GM23338 (cell line): ENCODE results near the gene GRIN2B. TPM values are rescaled to one million over a fixed set of nuclear protein-coding genes. Genes with fewer than 3 reads are reported as not detected.
A peak's percentile ranks its signal among the peaks of the same experiment; 100 is the strongest.

Source experiments
- ATAC-seq: fragments of 200-7000 bp; cut with Tn5 transposase; 3 replicates; pipeline ENCODE4 v1.9.1; 2020
- DNase-seq: peaks from one replicate; pipeline ENCODE4 v3.0.0-alpha.2; 2015; ENCODE audit warnings: low spot score
- H2AFZ ChIP-seq: fragments of 200-600 bp; sonication (generic); 2 replicates; pipeline ENCODE4 v1.8.0; 2016; ENCODE audit warnings: antibody characterized with exemption, mild to moderate bottlenecking, moderate library complexity
- H3F3A ChIP-seq: fragments of 200-600 bp; sonication (generic); replicated peaks from 2 replicates; pipeline ENCODE4 v1.8.0; 2017; ENCODE audit warnings: antibody characterized with exemption, mixed run types, low read depth
- H3K27ac ChIP-seq: fragments of 200-600 bp; sonication (generic); 2 replicates; pipeline ENCODE4 v1.6.1; 2016; ENCODE audit warnings: low read depth
- H3K27me3 ChIP-seq: fragments of 200-600 bp; sonication (generic); 2 replicates; pipeline ENCODE4 v1.8.0; 2016; ENCODE audit warnings: mild to moderate bottlenecking, mixed run types, moderate library complexity; ENCODE audit not compliant: insufficient read depth
- H3K36me3 ChIP-seq: fragments of 200-600 bp; sonication (generic); 2 replicates; pipeline ENCODE4 v1.8.0; 2016; ENCODE audit warnings: mild to moderate bottlenecking; ENCODE audit not compliant: insufficient read depth
- H3K4me1 ChIP-seq: fragments of 200-600 bp; sonication (generic); 2 replicates; pipeline ENCODE4 v1.8.0; 2016; ENCODE audit warnings: mild to moderate bottlenecking, moderate library complexity; ENCODE audit not compliant: insufficient read depth
- H3K4me2 ChIP-seq: fragments of 200-600 bp; sonication (generic); 2 replicates; pipeline ENCODE4 v1.7.1; 2017; ENCODE audit warnings: mixed run types
- H3K4me3 ChIP-seq: fragments of 200-600 bp; sonication (generic); 2 replicates; pipeline ENCODE4 v1.6.1; 2016; ENCODE audit warnings: mixed run types
- H3K79me2 ChIP-seq: fragments of 200-600 bp; sonication (generic); replicated peaks from 2 replicates; pipeline ENCODE4 v1.8.0; 2017; ENCODE audit warnings: mild to moderate bottlenecking; ENCODE audit not compliant: insufficient read depth
- H3K9me2 ChIP-seq: fragments of 200-600 bp; sonication (generic); 2 replicates; pipeline ENCODE4 v1.8.0; 2017; ENCODE audit not compliant: insufficient read depth
- H4K20me1 ChIP-seq: fragments of 200-600 bp; sonication (generic); replicated peaks from 2 replicates; pipeline ENCODE4 v1.8.0; 2017; ENCODE audit warnings: mild to moderate bottlenecking; ENCODE audit not compliant: insufficient read depth
- H3K27ac Mint-ChIP-seq: 2 replicates; pipeline ENCODE4 v1.8.0; 2020; ENCODE audit warnings: inconsistent platforms, mild to moderate bottlenecking, moderate library complexity, mixed read lengths
- H3K27me3 Mint-ChIP-seq: 3 replicates; pipeline ENCODE4 v1.8.0; 2022; ENCODE audit warnings: low read depth, mild to moderate bottlenecking, moderate library complexity, mixed read lengths, inconsistent platforms; ENCODE audit not compliant: insufficient read depth, poor library complexity
- H3K36me3 Mint-ChIP-seq: 3 replicates; pipeline ENCODE4 v1.8.0; 2021; ENCODE audit warnings: low read depth, mild to moderate bottlenecking, inconsistent platforms, moderate library complexity, mixed read lengths
- H3K4me1 Mint-ChIP-seq: 3 replicates; pipeline ENCODE4 v1.8.0; 2020; ENCODE audit warnings: mild to moderate bottlenecking, inconsistent platforms, mixed read lengths
- H3K4me3 Mint-ChIP-seq: 3 replicates; pipeline ENCODE4 v1.8.0; 2021; ENCODE audit warnings: moderate library complexity, mild to moderate bottlenecking, inconsistent platforms, mixed read lengths
- H3K9me3 Mint-ChIP-seq: 3 replicates; pipeline ENCODE4 v1.8.0; 2020; ENCODE audit warnings: moderate library complexity, mild to moderate bottlenecking, inconsistent platforms, mixed read lengths
- CREB1 ChIP-seq: fragments of 250-450 bp; sonication (Bioruptor Pico); IDR thresholded peaks from 2 replicates; pipeline ENCODE4 v1.5.0; 2020; ENCODE audit warnings: low read depth, mild to moderate bottlenecking, moderate library complexity
- JUNB ChIP-seq: IDR thresholded peaks from one replicate; pipeline ENCODE4 v1.6.1; 2016; ENCODE audit warnings: antibody characterized with exemption; ENCODE audit not compliant: unreplicated experiment
- POLR2AphosphoS5 ChIP-seq: IDR thresholded peaks from 2 replicates; pipeline ENCODE4 v1.6.1; 2016; ENCODE audit warnings: antibody characterized with exemption, low read depth
- ZNF331 ChIP-seq: fragments of 250-450 bp; sonication (Bioruptor Pico); IDR thresholded peaks from 2 replicates; pipeline ENCODE4 v1.5.0; 2020; ENCODE audit warnings: low read depth, mild to moderate bottlenecking, moderate library complexity
- polyA plus RNA-seq: library from polyadenylated mRNA; unstranded; fragments of >200 nt; fragmentation: Nextera tagmentation; extraction: Ambion mirVana; gene quantifications from 2 replicates; pipeline ENCODE4 v1.2.1, GENCODE V29; 2016
- total RNA-seq: library from RNA; depleted of rRNA; stranded (reverse); fragments of >200 nt; shearing (Covaris generic); gene quantifications from 2 replicates; pipeline ENCODE4 v1.2.3, GENCODE V29; 2014
- TF ChIP-seq, protein P1 (sequence below): IDR thresholded peaks from one replicate; pipeline ENCODE4 v1.6.1; 2018; ENCODE audit warnings: antibody characterized with exemption; ENCODE audit not compliant: unreplicated experiment
- TF ChIP-seq, protein P2 (sequence below): fragments of 250-450 bp; sonication (Bioruptor Pico); IDR thresholded peaks from 2 replicates; pipeline ENCODE4 v1.5.0; 2020; ENCODE audit warnings: mild to moderate bottlenecking, moderate library complexity

The GRIN2B gene
- total and polyA plus RNA-seq, 2 experiments from 2014 or later: 0.31 to 3.0 TPM

- Mint-ChIP-seq H3K27ac (no peak overlapping the region), H3K27me3 (no peaks in the 10 kb centered on the region), H3K9me3 (peaks cover 3% of the 10 kb centered on the region; the same call in 1 of the 3 replicates), H3K4me3 (no peak overlapping the region), H3K36me3 (peaks cover 3% of the 10 kb centered on the region; the same call in 1 of the 3 replicates), H3K4me1 (peaks cover 6% of the 10 kb centered on the region)
- no peaks in the 10 kb centered on the region for H3K27me3 ChIP-seq
- H4K20me1 ChIP-seq: no peaks in the 10 kb centered on the region
- H3K27ac ChIP-seq: no peak overlapping the region
- H3F3A ChIP-seq: no peaks in the 10 kb centered on the region
- no peak for ATAC-seq
- no peak overlapping the region for H3K4me2 ChIP-seq
- no peak overlapping the region for H2AFZ ChIP-seq
- no peak for TF ChIP-seq ZNF331 (CRISPR knock-in tag)
- no peak for TF ChIP-seq POLR2AphosphoS5
- no peak for TF ChIP-seq CREB1 (CRISPR knock-in tag)
- TF ChIP-seq, protein P1, sequence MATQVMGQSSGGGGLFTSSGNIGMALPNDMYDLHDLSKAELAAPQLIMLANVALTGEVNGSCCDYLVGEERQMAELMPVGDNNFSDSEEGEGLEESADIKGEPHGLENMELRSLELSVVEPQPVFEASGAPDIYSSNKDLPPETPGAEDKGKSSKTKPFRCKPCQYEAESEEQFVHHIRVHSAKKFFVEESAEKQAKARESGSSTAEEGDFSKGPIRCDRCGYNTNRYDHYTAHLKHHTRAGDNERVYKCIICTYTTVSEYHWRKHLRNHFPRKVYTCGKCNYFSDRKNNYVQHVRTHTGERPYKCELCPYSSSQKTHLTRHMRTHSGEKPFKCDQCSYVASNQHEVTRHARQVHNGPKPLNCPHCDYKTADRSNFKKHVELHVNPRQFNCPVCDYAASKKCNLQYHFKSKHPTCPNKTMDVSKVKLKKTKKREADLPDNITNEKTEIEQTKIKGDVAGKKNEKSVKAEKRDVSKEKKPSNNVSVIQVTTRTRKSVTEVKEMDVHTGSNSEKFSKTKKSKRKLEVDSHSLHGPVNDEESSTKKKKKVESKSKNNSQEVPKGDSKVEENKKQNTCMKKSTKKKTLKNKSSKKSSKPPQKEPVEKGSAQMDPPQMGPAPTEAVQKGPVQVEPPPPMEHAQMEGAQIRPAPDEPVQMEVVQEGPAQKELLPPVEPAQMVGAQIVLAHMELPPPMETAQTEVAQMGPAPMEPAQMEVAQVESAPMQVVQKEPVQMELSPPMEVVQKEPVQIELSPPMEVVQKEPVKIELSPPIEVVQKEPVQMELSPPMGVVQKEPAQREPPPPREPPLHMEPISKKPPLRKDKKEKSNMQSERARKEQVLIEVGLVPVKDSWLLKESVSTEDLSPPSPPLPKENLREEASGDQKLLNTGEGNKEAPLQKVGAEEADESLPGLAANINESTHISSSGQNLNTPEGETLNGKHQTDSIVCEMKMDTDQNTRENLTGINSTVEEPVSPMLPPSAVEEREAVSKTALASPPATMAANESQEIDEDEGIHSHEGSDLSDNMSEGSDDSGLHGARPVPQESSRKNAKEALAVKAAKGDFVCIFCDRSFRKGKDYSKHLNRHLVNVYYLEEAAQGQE: no peak
- no peak for TF ChIP-seq JUNB
- H3K9me2 ChIP-seq: peaks cover 3% of the 10 kb centered on the region; the same call in 1 of the 2 replicates
- DNase-seq: no peak
- H3K4me1 ChIP-seq: peaks cover 13% of the 10 kb centered on the region; the same call in 1 of the 2 replicates
- H3K79me2 ChIP-seq: no peaks in the 10 kb centered on the region
- H3K36me3 ChIP-seq: no peaks in the 10 kb centered on the region
- no peak overlapping the region for H3K4me3 ChIP-seq
Observed at GRCh38 chr12:13952096-13952495, 29.3 kb downstream of the GRIN2B start.

DNA sequence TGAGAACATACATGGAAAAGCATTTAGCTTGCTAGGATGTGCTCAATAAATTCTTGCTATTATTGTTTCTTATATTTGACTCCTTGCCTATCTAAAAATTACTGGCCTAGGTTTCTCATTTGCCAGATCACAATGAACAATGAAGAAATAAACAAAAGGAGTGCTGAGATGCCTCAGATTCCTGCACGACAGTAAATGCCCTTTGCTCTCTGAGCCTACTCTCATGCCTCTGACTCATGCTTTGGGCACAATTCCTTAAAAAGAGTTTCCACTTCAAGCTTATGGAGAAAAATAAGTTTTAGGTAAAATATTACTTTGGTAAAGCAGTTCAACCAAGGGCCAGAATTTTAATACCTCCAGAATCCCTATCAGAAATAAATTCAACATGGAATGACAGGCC, 30.9 kb downstream of the GRIN2B start:
- H3K4me1 ChIP-seq: peaks cover 13% of the 10 kb centered on the region; the same call in 1 of the 2 replicates
- H3K79me2 ChIP-seq: no peaks in the 10 kb centered on the region
- H3K27me3 ChIP-seq: no peaks in the 10 kb centered on the region
- no peaks in the 10 kb centered on the region for H3K36me3 ChIP-seq
- peaks cover 3% of the 10 kb centered on the region; the same call in 1 of the 2 replicates for H3K9me2 ChIP-seq
- Mint-ChIP-seq H3K4me3 (no peak overlapping the region), H3K27ac (peak overlapping the region; percentile 82), H3K9me3 (no peaks in the 10 kb centered on the region; the same call in 2 of the 3 replicates), H3K4me1 (peaks cover 6% of the 10 kb centered on the region; the same call in 2 of the 3 replicates), H3K36me3 (peaks cover 3% of the 10 kb centered on the region; the same call in 1 of the 3 replicates), H3K27me3 (no peaks in the 10 kb centered on the region)
- H3F3A ChIP-seq: no peaks in the 10 kb centered on the region
- no peak overlapping the region for H3K4me3 ChIP-seq
- TF ChIP-seq, protein P2, sequence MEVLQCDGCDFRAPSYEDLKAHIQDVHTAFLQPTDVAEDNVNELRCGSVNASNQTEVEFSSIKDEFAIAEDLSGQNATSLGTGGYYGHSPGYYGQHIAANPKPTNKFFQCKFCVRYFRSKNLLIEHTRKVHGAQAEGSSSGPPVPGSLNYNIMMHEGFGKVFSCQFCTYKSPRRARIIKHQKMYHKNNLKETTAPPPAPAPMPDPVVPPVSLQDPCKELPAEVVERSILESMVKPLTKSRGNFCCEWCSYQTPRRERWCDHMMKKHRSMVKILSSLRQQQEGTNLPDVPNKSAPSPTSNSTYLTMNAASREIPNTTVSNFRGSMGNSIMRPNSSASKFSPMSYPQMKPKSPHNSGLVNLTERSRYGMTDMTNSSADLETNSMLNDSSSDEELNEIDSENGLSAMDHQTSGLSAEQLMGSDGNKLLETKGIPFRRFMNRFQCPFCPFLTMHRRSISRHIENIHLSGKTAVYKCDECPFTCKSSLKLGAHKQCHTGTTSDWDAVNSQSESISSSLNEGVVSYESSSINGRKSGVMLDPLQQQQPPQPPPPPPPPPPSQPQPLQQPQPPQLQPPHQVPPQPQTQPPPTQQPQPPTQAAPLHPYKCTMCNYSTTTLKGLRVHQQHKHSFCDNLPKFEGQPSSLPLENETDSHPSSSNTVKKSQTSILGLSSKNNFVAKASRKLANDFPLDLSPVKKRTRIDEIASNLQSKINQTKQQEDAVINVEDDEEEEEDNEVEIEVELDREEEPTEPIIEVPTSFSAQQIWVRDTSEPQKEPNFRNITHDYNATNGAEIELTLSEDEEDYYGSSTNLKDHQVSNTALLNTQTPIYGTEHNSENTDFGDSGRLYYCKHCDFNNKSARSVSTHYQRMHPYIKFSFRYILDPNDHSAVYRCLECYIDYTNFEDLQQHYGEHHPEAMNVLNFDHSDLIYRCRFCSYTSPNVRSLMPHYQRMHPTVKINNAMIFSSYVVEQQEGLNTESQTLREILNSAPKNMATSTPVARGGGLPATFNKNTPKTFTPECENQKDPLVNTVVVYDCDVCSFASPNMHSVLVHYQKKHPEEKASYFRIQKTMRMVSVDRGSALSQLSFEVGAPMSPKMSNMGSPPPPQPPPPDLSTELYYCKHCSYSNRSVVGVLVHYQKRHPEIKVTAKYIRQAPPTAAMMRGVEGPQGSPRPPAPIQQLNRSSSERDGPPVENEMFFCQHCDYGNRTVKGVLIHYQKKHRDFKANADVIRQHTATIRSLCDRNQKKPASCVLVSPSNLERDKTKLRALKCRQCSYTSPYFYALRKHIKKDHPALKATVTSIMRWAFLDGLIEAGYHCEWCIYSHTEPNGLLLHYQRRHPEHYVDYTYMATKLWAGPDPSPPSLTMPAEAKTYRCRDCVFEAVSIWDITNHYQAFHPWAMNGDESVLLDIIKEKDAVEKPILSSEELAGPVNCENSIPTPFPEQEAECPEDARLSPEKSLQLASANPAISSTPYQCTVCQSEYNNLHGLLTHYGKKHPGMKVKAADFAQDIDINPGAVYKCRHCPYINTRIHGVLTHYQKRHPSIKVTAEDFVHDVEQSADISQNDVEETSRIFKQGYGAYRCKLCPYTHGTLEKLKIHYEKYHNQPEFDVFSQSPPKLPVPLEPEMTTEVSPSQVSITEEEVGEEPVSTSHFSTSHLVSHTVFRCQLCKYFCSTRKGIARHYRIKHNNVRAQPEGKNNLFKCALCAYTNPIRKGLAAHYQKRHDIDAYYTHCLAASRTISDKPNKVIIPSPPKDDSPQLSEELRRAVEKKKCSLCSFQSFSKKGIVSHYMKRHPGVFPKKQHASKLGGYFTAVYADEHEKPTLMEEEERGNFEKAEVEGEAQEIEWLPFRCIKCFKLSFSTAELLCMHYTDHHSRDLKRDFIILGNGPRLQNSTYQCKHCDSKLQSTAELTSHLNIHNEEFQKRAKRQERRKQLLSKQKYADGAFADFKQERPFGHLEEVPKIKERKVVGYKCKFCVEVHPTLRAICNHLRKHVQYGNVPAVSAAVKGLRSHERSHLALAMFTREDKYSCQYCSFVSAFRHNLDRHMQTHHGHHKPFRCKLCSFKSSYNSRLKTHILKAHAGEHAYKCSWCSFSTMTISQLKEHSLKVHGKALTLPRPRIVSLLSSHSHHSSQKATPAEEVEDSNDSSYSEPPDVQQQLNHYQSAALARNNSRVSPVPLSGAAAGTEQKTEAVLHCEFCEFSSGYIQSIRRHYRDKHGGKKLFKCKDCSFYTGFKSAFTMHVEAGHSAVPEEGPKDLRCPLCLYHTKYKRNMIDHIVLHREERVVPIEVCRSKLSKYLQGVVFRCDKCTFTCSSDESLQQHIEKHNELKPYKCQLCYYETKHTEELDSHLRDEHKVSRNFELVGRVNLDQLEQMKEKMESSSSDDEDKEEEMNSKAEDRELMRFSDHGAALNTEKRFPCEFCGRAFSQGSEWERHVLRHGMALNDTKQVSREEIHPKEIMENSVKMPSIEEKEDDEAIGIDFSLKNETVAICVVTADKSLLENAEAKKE: no peak
- no peak for TF ChIP-seq CREB1 (CRISPR knock-in tag)
- DNase-seq: peak; percentile 67
- H4K20me1 ChIP-seq: no peaks in the 10 kb centered on the region
- H3K27ac ChIP-seq: no peak overlapping the region
- H2AFZ ChIP-seq: no peak overlapping the region
- H3K4me2 ChIP-seq: no peak overlapping the region
- peak; percentile 81 for ATAC-seq
